ENCODE data around the gene SLC29A2.

SLC29A2 gene

GRCh38 chr11:66335531-66336233 lies 35.9 kb downstream of the SLC29A2 start:
- DNase-seq (ENCODE audit: extremely low read depth in 1 of 2, low read depth in 1 of 2) = no peak

GRCh38 chr11:66334605-66335442 lies 36.7 kb downstream of the SLC29A2 start:
- DNase-seq (ENCODE audit: extremely low read depth in 1 of 2, low read depth in 1 of 2) = no peak

DNA sequence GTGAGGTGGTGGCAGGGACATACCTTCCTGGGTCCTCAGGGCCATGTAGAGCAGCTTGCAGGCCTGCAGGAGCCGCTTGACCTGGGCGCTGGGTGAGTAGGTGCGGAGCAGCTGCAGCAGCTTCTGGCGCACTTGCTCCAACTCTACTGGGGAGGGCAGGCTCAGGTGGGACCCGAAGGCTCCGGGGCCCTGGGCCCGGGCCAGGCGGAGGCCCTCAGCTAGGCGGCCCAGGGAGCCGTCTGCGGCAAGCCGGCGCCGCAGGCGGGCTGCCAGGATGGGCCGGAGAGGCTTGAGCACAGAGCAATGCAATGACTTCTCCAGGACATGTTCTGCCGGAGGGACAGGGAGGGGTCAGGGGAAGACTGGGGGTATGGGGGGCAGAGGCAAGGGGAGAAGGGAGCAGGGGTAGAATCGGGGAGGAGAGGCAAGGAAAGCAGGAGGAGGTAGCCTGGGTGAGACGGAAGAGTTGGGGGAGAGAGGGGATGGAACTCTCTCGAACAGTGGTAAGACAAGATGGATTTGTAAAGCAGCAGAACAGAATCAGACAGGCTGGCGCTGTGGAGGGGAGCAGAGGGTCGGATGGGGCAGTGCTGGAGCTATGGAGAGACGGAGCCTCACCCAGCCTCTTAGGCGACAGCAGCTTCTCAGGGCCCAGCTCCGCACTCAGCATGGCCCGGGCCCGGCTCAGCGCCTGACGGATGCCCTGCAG lies 37.5 kb downstream of the SLC29A2 start:
- DNase-seq (ENCODE audit: extremely low read depth in 1 of 2, low read depth in 1 of 2) = no peak

DNA sequence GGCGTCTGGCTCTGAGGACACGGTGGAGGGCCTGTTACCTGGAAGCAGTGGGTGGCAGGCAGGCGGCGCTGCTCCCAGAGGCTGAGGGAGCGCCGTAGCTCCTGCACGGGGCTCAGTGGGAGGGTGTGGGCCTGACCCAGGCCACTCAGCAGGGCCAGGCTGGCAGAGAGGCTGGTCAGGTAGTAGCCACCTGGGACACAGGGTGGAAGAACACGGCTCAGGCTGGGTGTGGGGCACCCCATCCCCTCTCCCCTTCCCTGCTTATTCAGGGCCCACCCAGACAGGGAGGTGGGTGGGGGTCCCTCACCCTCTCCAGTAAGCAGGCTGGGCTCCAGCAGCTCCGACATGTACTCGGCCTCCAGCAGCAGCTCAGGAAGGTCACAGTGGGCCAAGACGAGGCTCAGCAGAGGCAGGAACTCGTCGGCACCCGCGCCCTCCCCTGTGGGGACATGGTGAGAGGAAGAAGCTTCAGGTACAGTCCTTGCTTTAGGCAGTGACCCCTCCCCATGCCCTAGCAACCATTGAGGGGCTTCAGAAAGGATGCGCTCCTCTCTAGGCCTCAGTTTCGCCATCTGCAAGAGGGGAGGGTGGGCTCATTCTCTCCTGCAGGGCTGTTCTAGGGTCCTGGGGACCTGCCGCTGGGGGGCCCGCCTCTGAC lies 38.2 kb downstream of the SLC29A2 start:
- DNase-seq (ENCODE audit: extremely low read depth in 1 of 2, low read depth in 1 of 2) = no peak

DNA sequence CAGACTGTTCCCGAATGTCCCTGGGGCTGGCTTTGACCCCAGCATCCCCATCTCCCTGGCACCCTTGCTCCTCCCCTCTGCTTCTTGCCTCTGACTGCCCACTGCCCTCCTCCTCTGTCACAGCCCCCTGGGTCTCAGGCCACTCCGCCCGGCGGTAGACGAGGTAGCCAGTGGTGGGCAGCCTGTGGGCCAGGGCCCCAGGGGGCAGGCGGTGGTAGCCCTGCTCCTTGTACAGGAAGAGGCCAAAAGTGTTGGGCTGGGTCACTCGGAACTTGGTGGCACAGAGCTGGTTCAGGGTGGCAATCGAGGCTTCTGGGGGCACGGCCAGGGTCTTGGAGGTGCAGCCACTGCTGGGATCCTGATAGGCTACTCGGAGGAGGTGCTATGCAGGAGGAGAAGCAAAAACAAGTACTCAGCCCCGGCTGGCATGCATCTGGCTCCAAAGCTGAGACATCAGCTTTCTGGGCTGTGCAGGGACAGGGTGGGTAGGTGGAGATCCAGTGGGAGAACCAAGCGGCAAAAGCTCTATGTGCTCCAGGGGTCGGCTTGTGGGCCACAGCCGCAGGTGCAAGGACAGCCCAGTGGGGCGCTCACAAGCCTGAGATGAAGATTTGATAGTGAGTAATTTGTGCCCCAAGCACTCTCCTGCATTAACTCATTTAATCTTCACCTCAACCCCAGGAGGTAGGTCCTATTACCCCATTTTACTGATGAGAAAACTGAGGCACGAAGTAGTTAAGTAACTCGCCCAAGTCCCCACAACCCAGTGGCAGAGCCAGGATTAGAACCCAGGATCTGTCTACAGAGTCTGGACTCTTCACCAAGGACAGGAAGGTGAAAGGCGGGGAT lies 39.0 kb downstream of the SLC29A2 start:
- no peak for DNase-seq (ENCODE audit: extremely low read depth in 1 of 2, low read depth in 1 of 2)

DNA sequence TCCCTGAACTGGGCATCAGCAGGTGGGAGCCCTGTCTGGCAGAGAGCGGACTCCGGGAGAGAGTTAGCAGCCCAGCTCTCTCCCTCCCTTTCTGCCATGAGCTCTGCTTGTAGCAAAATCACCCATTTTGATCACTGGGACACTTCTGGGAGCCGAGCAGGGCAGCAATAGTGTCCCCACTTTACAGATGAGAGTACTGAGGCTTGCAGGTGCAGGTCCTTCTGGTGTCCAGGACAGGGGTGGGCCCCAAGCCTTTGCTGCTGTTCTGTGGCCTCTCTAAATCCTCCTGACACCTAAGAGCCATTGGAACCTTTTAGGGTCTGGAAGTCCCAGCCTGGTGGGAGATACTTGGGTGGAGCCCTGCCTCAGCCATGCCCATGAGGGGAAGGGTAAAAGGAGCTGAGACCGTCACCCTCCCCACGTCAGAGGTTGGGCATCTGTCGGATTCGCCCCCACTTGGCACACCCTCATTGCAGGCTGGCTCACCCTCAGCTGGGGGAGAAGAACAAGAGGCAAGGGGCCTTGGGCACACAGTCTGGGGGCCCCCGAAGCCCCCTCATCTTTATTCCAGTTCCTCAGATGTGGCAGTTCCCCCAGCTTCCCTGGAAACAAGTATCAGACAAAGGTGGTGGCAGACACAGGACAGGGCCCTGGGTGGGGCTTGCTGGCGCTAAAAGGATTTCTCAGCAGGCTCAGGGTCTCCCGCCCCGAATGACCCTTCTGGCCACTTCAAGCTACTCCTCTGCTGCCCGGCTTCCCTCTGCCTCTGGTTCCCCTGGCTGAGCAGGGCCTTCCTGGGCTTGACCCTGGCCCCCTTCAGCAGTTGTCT lies 39.8 kb downstream of the SLC29A2 start:
- no peak for DNase-seq (ENCODE audit: extremely low read depth in 1 of 2, low read depth in 1 of 2)

GRCh38 chr11:66330931-66331330 lies 40.6 kb downstream of the SLC29A2 start:
- no peak for DNase-seq (ENCODE audit: extremely low read depth in 1 of 2, low read depth in 1 of 2)

GRCh38 chr11:66329165-66329673 lies 42.3 kb downstream of the SLC29A2 start:
- no peak for DNase-seq (ENCODE audit: extremely low read depth in 1 of 2, low read depth in 1 of 2)

- peak; percentile 64 to 70 for DNase-seq (ENCODE audit: extremely low read depth in 1 of 2, low read depth in 1 of 2)
Observed at GRCh38 chr11:66328302-66329144, 43.0 kb downstream of the SLC29A2 start.

GRCh38 chr11:66328031-66328301 lies 43.6 kb downstream of the SLC29A2 start:
- no peak for DNase-seq (ENCODE audit: extremely low read depth in 1 of 2, low read depth in 1 of 2)

DNA sequence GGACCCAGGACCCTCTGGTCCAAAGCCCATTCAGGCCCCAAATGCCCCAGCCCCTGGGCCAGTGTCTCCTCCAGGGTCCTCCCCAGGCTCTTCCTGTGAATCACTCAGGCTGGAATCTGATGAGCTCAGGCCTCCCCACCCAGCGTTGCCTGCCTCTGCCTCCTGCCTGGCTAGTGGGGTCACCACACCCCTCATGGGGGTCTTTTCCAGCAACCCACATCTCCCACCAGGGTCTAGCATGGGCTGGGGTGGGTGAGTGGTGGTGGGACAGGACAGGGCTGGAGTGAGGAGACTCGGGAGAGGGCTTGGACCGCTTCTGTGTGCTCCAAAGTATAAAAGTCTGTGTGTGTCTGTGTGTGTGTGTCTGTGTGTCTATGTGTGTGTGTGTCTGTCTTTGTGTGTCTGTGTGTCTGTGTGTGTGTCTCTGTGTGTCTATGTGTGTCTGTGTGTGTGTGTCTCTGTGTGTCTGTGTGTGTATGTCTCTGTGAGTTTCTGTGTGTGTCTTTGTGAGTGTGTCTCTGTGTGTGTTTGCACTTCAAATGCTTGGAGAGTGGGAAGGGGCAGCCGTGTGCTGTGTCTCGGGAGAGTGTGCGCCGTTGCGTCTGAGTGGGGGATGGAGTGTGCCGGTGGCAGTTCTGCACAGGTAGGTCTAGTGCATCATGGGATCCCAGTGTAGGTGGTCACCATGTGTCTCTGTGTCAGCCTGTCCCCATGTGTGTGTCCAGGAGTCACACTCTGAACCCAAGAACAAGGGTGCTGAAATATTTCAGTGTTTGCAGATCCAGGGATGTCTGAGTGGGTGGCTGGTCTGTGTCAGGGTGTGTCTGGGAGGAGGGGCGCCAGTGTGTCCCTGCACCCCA lies 44.2 kb downstream of the SLC29A2 start:
- no peak for DNase-seq (ENCODE audit: extremely low read depth in 1 of 2, low read depth in 1 of 2)

GRCh38 chr11:66326261-66327111 lies 45.1 kb downstream of the SLC29A2 start:
- DNase-seq (ENCODE audit: extremely low read depth in 1 of 2, low read depth in 1 of 2) = no peak

DNA sequence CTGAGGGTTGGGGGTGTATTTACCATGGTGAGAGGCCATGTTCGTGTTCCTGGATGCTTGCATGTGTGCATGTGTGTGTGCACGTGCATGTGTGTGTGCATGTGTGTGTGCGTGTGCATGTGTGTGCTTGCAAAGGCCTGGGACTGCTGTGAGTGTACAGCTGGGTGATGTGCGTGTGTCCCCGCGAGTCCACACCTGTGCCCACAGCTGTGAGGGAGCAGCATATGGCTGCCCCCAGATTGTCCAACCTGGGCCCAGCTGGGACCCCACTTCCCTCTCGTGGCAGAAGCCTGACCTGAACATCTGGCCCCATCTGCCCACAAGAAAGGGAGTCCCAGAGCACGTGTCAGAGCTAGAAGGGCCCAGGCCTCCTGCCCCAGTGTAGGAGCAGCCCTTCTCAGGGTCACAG lies 46.3 kb downstream of the SLC29A2 start:
- DNase-seq (ENCODE audit: extremely low read depth in 1 of 2, low read depth in 1 of 2) = no peak

- DNase-seq (ENCODE audit: extremely low read depth in 1 of 2, low read depth in 1 of 2) = no peak
Observed at GRCh38 chr11:66324664-66325063, 46.9 kb downstream of the SLC29A2 start.

GRCh38 chr11:66323684-66324083 lies 47.9 kb downstream of the SLC29A2 start:
- no peak for DNase-seq (ENCODE audit: extremely low read depth in 1 of 2, low read depth in 1 of 2)

DNA sequence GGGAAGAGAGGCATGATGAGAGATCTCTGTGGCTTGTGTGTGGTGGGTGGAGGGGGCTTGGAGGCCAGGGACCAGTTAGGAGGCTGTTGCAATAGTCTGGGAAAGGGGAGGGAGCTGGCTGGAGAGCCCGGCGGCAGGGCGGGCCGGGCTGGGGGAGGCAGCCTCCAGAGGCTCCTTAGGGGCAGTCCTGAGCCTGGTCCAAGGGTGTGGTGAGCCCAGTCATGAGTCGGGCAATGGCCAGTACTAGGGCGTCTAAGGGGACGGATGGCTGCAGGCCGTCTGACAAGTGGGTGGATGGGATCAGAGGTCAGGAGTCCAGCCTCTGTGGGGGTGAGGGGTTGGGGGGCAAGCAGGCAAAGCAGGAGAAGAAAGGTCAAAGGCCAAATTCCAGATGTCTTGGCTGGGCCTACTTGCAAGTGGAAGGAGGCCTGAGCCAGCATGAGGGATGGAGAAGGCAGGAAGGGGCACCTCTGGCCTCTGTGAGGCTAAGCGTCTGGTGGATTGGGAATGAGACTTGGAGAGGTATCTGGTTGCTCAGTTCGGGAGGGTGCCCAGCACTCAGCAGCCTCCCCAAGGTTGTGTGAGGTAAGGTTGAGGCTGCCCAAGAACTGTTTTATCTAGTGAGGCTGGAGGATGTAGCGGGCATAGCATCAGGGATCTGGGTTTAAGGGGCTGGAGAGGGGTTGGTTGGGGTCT lies 48.7 kb downstream of the SLC29A2 start:
- no peak for DNase-seq (ENCODE audit: extremely low read depth in 1 of 2, low read depth in 1 of 2)

All from stimulated activated CD8-positive, alpha-beta memory T cell treated with anti-CD3 and anti-CD28 coated beads, Interleukin-7, amount 100 ng/mL, for 48 hours (primary cell).